ENCODE results near the gene TYW1B.
"Not testable (repeated sequence)": the region's sequence is repeated elsewhere in the genome, so short reads cannot be mapped to it uniquely, and the experiment has no call there.

TYW1B gene

DNA sequence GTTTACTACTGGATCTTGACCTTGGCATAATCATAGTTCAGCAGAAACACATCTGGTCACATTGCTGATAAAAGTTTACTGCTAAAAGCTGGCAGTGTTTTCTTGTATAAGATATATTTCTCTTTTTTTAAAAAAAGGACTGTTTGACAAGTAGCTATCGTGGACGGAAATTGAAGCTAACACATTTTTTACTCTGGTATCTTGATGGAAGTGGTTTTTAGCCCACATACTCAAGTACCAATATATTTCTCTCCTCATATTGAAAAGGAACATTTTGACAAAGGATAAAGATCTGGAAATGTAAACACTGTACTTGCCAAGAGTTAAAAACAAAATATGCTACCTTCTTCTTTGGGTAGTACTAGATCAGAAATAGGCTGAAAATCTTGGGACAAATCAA is 137.8 kb downstream of the TYW1B start:
- not testable (repeated sequence) for DNase-seq

DNA sequence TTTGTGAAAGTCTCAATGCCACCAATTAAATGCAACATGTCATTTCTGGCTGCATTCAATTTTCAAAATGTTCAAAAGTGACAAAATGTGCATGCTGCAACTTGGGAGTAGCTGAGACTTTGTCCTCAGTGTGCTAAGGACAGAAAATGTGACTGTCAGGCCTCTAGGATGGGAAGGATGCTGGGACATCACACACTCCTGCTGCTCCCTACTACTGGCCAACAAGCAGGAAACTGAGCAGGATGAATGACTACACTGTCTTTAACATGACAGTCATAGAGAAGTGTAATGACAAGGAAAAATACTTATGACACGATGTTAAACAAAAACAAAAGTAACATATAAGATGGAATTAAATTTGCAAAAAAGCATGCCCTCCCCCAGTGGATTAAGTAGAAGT is 138.7 kb downstream of the TYW1B start:
- not testable (repeated sequence) for DNase-seq

DNA sequence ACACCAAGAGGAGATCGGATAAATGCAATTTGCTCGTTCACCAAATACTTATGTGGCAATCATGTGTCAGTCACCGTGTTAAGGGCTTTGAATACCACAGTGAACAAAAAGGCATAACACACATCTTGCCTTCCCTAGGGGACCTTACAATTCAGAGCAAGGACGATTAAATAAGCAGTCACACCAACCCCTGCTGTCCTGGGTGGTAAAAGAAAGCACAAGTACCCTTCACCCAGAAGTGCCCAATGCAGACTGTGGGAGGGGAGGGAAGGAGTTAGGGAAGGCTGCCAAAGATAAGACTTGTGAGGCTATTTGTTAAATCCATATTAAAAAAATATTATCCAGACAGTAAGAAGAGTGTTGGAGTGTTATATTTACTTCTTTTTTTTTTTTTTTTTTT is 146.8 kb downstream of the TYW1B start:
- not testable (repeated sequence) for DNase-seq

DNA sequence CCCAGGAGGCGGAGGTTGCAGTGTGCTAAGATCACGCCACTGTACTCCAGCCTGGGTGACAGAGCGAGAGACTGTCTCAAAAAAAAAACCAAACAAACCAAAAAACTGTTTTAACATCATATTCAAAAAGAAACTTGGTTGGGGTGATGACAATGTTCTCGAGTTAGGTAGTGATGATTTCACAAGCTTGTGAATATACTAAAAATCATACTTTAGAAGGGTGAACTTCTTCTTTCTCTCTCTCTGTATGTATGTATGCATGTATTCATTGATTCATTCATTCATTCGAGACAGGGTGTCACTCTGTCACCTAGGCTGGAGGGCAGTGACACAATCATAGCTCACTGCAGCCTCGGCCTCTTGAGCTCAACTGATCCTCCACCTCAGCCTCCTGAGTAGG is 151.1 kb downstream of the TYW1B start:
- DNase-seq = peak; percentile 11

DNA sequence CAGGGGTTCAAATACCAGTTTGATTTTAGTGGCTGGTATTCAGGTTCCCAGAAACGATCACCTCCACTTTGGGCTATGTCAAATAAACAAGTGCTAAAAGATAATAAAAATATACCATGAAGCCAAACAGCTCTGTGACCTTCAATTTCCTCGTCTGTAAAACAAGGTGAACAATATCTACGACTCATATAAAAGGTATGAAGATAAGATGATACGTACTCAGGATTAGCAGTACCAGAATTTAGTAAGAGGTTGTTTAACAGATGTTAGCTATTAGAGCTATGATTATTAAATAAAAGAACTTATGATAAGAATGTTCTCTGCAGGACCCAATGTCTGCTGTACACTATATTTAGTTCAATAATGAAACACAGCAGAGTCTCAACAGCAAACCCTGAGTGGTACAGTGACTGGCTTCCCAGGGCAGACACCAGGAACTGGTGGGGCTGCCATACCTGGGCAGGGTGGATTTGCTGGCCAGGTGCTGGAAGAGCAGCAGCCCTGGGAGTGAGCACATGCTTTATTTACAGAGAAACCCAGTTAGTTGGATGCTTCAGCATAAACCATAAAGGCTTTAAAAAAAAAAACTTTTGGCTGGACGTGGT is 151.8 kb downstream of the TYW1B start:
- DNase-seq = not testable (repeated sequence)

DNA sequence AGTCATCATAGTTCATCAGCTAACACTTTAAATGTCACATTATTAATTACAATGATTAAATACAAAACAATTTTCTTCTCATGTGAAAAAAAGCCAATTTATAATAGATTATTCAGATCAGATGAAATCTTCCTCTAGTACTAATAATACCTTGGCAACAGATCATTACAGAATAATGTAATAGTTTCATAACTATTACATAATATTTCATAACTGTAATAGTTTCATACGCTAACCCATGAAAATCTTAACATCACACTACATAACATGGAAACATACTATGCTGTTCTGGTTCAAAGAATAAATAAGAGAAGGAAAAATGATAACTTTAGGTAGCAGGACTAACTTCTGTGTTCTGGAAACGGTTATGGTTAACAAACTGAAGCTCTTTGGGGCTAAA is 152.3 kb downstream of the TYW1B start:
- not testable (repeated sequence) for DNase-seq

DNA sequence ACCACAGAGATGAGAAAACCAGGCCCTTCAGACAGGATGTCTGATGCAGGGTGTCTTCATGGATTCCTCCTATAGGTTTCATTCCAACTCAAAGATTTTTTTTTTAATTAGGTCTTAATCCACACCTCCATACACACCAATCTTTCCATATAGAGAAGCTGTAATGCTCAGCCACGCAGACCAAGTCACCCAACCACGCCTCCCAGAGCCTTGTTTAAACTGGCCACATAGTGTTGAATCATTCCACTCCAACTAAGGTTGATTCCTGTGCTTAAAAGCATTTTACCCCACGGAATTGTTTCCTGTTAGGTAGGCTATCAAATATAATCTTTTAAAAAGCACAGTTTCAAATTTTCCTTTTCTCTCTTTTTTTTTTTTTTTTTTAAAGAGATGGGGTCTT is 153.6 kb downstream of the TYW1B start:
- DNase-seq = no peak

DNA sequence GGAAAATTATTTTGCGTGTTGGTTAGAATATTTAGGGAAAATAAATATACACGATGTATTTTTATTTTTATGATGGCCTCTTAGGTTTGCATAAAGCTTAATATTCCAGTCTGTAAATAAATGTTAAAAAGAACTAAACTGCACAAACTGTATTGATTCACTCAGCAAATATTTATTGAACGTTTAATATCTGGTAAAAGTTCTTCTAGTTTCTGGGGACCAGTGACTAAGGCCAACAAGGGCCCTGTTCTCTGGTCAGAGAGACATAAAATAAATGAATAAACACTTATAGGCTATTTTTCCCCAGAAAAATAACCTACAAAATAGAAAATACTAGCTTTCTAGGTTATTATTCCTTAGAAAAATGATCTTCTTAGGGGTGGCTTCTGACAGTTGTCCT is 157.2 kb downstream of the TYW1B start:
- DNase-seq = not testable (repeated sequence)

DNA sequence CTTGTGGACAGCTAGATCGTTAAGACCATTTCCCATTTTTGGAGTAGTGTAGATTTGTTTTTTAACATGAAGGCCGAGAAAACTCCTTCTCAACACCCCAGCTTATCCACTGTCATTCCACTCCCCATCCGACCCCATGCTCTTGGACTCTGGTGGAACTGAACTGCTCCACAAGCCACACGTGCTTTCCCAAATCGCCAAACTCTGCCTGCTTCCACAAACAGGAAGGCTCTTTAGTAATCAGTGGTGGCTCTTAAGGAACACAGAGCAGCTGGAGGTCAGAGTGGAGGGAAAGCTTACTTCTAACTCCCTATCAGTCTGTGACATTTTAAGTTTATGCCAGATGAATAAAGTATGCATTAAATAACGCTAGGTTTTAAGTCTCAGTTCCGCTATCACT is 159.6 kb downstream of the TYW1B start:
- not testable (repeated sequence) for DNase-seq

DNA sequence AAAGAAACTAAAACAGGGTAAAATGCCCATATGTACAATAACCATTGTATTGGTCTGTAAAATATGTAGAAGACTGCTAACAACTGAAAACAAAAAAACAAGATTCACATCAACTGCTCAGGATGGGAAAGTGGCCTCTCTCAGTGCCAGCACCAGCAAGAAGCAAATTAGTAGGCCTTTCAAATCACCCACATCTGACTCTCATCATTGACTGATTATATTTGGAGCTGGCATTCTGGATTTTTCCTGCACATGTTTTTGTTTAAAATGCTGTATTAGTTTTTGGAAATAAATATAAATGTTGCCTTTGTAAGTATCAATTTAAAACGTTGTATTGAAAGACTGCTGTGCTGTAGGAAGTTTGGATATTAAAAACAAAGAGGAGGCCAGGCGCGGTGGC is 161.0 kb downstream of the TYW1B start:
- not testable (repeated sequence) for DNase-seq

DNA sequence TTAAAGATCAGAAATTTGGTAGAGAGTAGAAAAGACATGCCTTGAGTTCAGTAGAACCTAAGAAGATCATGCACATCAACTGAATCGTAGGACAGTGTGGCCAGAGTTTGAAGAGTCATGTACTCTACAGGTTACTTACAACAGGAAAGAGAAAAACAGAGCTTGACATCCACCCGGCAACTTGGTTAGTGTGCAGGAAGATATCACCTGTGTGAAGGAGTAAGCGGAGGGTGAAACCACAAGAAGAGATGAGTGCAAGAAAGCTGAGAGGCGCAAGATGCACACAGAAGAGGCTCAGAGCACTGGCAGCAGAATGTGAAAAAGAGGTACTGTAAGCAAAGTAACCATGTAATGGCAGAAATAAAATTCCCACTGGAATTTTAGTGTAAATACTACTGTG is 179.4 kb downstream of the TYW1B start:
- not testable (repeated sequence) for DNase-seq

DNA sequence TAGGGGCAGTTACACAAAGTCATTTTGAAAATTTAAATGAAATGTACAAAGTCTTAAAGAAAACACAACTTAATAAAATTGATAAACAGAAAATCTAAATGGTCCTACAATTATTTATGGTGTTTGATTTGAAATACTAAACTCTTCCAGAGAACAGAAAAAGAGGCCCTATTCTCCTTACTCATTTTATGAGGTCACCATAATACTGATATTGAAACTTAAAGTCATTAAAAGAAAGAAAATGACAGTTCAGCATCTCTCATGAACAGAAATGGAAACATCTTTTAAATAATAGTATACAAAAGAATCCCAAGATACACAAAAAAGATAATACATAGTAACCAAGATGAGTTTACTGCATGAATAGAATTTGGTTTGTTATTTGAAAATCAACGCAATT is 184.3 kb downstream of the TYW1B start:
- not testable (repeated sequence) for DNase-seq

DNA sequence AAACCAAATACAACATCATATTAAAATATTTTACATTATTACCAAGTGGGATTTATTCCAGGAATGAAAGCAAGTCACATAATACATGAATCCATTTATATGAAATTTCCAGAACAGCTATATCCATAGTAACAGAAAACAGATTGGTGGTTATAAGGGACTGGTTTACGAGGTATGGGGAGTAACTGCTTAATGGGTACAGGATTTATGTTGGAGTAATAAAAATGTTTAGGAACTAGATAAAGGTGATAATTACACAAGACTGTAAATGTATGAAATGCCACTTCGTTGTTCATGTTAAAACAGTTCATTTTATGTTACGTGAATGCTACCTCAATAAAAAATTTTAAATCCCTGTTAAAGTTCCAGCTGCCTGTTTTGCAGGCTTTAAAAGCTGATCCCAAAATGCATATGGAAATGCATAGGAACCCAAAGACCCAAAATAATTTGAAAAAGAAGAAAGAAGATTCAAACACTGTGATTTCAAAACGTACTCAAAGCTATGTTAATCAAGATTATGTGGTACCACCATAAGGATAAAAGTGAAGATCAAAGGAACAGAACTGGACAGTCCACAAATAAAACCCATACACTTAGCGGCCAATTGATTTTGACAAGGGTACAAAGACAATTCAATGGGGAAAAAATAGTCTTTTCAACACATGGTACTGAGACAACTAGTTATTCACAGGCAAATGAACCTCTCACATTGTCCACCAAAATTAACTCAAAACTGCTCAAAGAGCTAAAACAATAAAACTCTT is 186.3 kb downstream of the TYW1B start:
- DNase-seq = not testable (repeated sequence)

DNA sequence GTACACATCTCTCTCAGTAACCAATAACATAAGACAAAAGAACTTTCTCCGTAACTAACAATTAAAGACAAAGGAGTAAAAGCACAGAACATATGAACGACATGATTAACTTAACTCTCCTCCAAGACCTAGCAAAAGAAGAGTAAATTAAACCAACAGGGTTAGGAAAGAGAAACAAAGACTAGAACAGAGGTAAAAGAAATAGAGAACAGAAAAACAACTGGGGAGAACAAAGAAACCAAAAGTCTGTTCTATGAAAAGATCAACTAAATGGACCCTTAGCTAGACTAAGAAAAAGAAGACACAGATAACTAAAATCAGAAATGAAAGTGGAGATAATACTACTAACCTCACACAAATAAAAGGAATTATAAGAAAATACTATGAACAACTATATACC is 187.3 kb downstream of the TYW1B start:
- DNase-seq = not testable (repeated sequence)

DNA sequence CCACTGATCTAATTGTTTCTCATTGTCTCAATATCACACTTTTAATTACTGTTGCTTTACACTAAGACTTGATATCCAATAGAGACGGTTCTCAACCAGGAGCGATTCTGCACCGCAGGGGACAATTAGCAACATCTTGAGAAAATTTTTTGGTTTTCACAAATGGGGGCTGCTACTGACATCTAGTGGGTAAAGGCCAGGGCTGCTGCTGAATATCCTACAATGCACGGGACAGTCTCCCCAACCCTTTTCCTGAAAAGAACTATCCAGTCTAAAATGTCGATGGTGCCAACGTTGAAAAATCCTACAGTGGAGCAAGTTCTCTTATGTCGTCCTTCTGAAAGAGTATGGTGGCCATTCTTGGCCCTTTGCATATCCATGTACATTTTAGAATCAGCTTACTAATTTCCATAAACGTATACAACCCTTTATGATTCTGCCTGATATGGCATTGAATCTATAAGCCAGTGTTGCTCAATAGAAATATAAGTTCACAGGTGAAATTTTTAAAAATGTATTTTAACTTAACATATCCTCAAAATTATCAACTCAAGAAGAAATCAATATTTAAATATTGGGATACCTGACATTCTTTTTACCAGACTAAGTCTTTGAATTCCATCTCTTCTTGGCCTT is 192.6 kb downstream of the TYW1B start:
- not testable (repeated sequence) for DNase-seq

DNA sequence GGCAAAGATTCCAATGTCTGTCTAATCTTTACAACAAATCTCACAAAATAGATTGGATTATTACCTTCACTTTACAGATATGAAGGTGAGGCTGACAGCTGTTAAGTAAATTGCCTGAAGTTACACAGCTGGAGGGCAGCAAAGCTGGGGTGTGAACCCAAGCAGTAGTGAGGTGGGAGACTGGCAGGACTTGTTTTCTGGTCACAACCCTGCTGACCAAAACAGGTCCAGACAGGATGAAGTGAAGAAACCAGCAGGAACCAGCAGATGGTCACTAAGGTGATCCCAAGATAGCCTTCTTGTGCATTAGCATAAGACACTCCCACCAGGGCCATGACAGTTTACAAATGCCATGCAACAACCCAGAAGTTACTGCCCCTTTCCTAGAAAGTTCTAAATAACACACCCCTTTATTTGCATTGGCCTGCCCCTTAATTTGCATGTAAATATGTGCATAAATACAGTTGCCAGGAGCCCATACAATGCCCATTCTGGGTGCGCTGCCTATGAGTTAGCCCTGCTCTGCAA is 195.2 kb downstream of the TYW1B start:
- not testable (repeated sequence) for DNase-seq

DNA sequence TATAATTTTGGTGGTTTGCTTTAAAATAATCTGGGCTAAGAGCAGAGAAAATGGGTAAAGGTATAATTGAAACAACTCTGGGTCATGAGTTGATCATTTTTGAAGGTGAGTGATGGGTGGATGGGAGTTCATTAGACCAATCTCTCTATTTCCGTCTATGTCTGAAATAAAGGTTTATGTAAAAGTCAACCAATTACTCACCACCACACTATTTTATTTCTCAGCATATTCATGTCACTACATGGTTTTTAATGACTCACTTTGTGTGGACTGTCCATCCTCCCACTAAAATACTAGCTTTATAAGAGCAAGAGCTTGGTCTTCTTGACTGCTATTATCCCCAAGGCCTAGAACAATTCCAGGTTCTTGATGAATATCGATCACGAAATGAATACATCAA is 199.6 kb downstream of the TYW1B start:
- not testable (repeated sequence) for DNase-seq

DNA sequence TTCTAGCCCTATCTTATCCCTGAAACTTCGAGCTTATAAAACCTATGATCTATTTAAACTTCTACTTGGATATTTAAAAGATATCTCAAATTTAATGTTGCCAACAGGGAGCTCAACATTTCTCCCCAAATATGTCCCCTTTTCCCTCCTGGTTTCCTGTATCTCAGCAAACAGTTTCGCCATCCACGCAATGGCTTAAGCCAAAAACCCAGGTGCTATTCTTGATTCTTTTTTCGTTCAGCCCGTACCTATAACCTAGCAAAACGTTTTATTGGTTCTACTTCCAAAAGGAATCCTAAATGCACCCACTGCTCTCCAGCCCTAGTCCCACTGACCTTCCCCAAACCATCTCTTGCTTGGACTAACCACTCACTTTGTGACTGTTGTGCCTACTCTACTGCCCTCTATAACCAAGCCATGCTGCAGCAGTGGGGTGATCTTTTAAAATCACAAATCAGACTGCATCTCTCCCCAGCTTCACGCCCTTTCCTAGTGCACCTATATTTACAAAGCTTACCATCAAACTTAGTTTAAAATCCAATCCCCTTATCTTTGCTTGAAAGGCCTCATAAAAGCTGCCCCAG is 201.5 kb downstream of the TYW1B start:
- not testable (repeated sequence) for DNase-seq

DNA sequence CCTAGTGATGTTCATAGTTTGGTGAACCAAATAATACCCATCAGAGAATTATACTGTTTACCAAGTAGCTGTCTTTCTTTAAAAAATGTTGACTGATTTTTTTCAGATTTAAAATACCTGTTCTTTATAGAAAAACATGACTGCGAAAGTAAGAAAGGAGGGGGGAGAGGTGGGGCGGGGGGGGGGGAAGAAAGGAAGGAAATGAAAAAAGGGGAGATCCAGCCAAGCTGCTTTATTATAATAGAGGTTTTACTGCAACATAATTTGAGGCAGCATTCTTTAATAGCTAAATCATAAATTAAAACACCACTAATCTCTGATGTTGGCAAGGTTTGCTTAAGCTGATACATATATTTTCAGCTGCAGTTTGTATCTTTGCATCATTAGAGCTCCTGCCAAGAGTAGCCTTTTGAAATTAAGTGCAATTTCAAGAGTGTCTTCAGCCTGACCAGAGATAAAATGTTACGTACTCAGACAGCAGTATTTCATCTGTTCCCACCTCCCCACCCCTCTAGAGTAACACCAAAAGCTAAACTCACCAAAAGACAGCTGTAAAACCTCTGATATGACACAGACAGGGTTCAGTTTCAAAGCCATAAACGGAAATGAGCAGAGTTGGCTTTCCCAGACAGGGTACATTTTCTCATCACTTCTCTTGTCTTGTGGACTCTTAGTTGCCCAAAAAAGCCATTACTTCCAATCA is 202.1 kb downstream of the TYW1B start:
- DNase-seq = not testable (repeated sequence)

DNA sequence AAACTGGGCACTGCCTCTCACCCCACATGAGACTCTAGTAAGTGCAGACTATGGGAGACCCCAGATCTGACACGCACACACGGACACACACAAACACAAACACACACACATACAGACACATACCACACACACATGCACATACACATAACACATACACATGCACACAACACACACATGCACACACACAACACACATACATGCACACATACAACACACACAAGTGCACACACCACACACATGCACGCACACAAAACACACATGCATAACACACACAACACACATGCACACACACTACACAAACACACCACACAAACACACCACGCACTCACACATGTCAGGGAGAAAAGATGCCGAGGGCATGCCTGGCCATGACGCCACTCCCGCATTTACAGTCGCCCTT is 205.5 kb downstream of the TYW1B start:
- no peak for DNase-seq

DNA sequence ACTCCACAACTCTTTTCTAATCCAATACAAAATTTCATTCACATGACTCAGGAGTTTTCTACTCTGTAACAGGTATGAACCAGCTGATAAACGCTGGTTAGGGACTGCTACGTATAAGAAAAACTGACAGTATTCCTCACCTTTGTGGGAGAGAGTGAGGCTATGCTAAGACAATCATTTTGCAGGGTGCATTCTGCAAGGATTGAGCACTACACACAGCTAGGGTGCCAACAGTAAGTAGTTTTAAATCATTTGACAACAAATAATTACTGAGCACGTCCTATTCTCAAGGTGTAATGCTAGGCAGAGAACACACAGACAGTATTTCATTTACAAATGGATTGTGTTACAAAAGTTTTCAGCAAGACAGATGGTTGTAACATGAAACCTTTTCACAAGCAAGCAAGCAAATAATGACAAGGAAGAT is 206.2 kb downstream of the TYW1B start:
- DNase-seq = not testable (repeated sequence)

DNA sequence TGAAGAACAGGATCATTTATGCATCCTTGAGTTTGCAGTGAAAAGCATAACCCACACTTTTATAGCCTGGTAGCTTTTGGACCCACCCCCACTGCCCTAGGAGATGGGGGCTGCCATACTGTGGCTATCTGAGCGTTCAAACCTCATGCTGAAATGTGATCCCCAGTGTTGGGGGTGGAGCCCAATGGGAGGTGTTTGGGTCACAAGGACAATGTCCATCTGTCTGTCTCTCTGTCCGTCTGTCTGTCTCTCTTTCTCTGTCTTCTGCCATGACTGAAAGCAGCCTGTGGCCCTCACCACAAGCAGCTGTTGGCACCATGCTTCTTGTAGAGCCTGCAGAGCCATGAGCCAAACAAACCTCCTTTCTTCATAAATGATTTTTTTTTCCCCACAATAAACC is 207.1 kb downstream of the TYW1B start:
- DNase-seq = not testable (repeated sequence)

Data from activated CD4-positive, alpha-beta T cell treated with anti-CD3 and anti-CD28 coated beads for 48 hours (primary cell).